WTC11 (cell line): Measurements from ENCODE around the gene PAPPA2. TPM values are rescaled to one million over a fixed set of nuclear protein-coding genes. Genes with fewer than 3 reads are reported as not detected.

Experiments used
- ATAC-seq: fragments of 200-7000 bp; cut with Tn5 transposase; 2 replicates; pipeline ENCODE4 v1.10.0; 2021; ENCODE audit warnings: mild to moderate bottlenecking, moderate library complexity
- CTCF ChIA-PET: fragments of 300-600 bp; sonication (Branson Sonifier 250); formaldehyde crosslinking; loops from one replicate; lab custom pipeline; 2021; ENCODE audit warnings: antibody characterized with exemption; lab: Charles Lee
- POLR2A ChIA-PET: fragments of 350-600 bp; sonication (Branson Sonifier 250); formaldehyde crosslinking; loops from one replicate; lab custom pipeline; 2021; ENCODE audit warnings: antibody characterized with exemption; lab: Charles Lee
- DNase-seq: peaks from one replicate; pipeline ENCODE4 v3.0.0; 2021; ENCODE audit warnings: low spot score
- H3K27ac Mint-ChIP-seq: 2 replicates; pipeline ENCODE4 v1.8.0; 2021; ENCODE audit warnings: mixed read lengths
- H3K27me3 Mint-ChIP-seq: 2 replicates; pipeline ENCODE4 v1.8.0; 2021; ENCODE audit warnings: low read depth, mild to moderate bottlenecking, moderate library complexity, mixed read lengths
- H3K36me3 Mint-ChIP-seq: 2 replicates; pipeline ENCODE4 v1.8.0; 2021; ENCODE audit warnings: mixed read lengths
- H3K4me1 Mint-ChIP-seq: 2 replicates; pipeline ENCODE4 v1.8.0; 2022; ENCODE audit warnings: mixed read lengths
- H3K4me3 Mint-ChIP-seq: 2 replicates; pipeline ENCODE4 v1.8.0; 2021; ENCODE audit warnings: mild to moderate bottlenecking, moderate library complexity, mixed read lengths
- H3K9me3 Mint-ChIP-seq: 2 replicates; pipeline ENCODE4 v1.8.0; 2021; ENCODE audit warnings: mixed read lengths
- ATF1 ChIP-seq: sonication (generic); formaldehyde crosslinking; IDR thresholded peaks from 2 replicates; pipeline ENCODE4 v1.8.1; 2023; ENCODE audit warnings: mild to moderate bottlenecking, moderate library complexity, missing genetic modification reagents
- CBFB ChIP-seq: sonication (generic); formaldehyde crosslinking; IDR thresholded peaks from 2 replicates; pipeline ENCODE4 v1.8.1; 2022; ENCODE audit warnings: mild to moderate bottlenecking, low read depth, missing genetic modification reagents
- ELF4 ChIP-seq: sonication (generic); formaldehyde crosslinking; IDR thresholded peaks from 2 replicates; pipeline ENCODE4 v1.8.1; 2022; ENCODE audit warnings: low read depth, mild to moderate bottlenecking, moderate library complexity, missing genetic modification reagents
- EMX1 ChIP-seq: fragments of 250-450 bp; sonication (Bioruptor Pico); IDR thresholded peaks from 2 replicates; pipeline ENCODE4 v1.8.0; 2021; ENCODE audit warnings: mild to moderate bottlenecking
- NFATC4 ChIP-seq: fragments of 250-450 bp; sonication (Bioruptor Pico); IDR thresholded peaks from 2 replicates; pipeline ENCODE4 v1.9.0; 2021; ENCODE audit warnings: mild to moderate bottlenecking
- NR1H2 ChIP-seq: sonication (generic); formaldehyde crosslinking; IDR thresholded peaks from 2 replicates; pipeline ENCODE4 v1.9.0; 2021; ENCODE audit warnings: mild to moderate bottlenecking, moderate library complexity, missing genetic modification reagents
- ZNF232 ChIP-seq: sonication (generic); formaldehyde crosslinking; IDR thresholded peaks from 2 replicates; pipeline ENCODE4 v1.8.0; 2022; ENCODE audit warnings: mild to moderate bottlenecking, missing genetic modification reagents
- ZNF423 ChIP-seq: fragments of 250-450 bp; sonication (Bioruptor Pico); IDR thresholded peaks from 2 replicates; pipeline ENCODE4 v2.1.2; 2022; ENCODE audit warnings: mild to moderate bottlenecking, moderate library complexity
- total RNA-seq: library from RNA; stranded (reverse); gene quantifications from 3 replicates; pipeline ENCODE4 v1.2.3, GENCODE V29; 2021
- TF ChIP-seq, protein P1 (sequence below): fragments of 250-450 bp; sonication (Bioruptor Pico); conservative IDR thresholded peaks from 2 replicates; pipeline ENCODE4 v1.9.0; 2021; ENCODE audit warnings: mild to moderate bottlenecking
- TF ChIP-seq, protein P2 (sequence below): sonication (generic); formaldehyde crosslinking; conservative IDR thresholded peaks from 2 replicates; pipeline ENCODE4 v1.8.1; 2023; ENCODE audit warnings: mild to moderate bottlenecking, low read depth, missing genetic modification reagents, moderate library complexity
- TF ChIP-seq, protein P3 (sequence below): fragments of 200-600 bp; IDR thresholded peaks from 2 replicates; pipeline ENCODE4 v1.8.0; 2022; ENCODE audit warnings: antibody characterized with exemption
- TF ChIP-seq, protein P4 (sequence below): sonication (generic); formaldehyde crosslinking; IDR thresholded peaks from 2 replicates; pipeline ENCODE4 v1.8.1; 2022; ENCODE audit warnings: mild to moderate bottlenecking, moderate library complexity, missing genetic modification reagents
- TF ChIP-seq, protein P5 (sequence below): sonication (generic); formaldehyde crosslinking; IDR thresholded peaks from 2 replicates; pipeline ENCODE4 v1.8.1; 2022; ENCODE audit warnings: low read depth, missing genetic modification reagents, borderline replicate concordance
- TF ChIP-seq, protein P6 (sequence below): fragments of 250-450 bp; sonication (Bioruptor Pico); IDR thresholded peaks from 2 replicates; pipeline ENCODE4 v1.9.0; 2021; ENCODE audit warnings: mild to moderate bottlenecking, borderline replicate concordance
- TF ChIP-seq, protein P7 (sequence below): fragments of 250-450 bp; sonication (Bioruptor Pico); IDR thresholded peaks from 2 replicates; pipeline ENCODE4 v1.9.0; 2021; ENCODE audit warnings: mild to moderate bottlenecking

The PAPPA2 gene
- total RNA-seq, 1 experiment from 2014 or later: 0.74 TPM

DNA sequence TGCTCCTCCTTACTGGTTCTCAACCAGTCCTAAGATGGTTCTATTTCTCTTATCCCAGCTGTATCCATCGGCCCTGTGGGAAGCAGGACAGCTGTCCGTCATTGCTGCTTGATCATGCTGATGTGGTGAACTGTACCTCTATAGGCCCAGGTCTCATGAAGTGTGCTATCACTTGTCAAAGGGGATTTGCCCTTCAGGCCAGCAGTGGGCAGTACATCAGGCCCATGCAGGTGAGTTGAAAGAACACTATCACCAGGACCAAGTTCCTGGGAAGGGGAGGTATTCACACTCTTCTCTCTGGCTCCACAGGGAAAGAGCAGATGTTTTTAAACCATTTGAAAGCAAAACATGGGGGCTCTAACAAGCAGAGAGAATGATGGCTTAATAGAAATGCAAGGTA, 302.6 kb downstream of the PAPPA2 start:
- Mint-ChIP-seq H3K27me3 (no peaks in the 10 kb centered on the region), H3K4me3 (no peak overlapping the region), H3K36me3 (no peaks in the 10 kb centered on the region), H3K27ac (no peak overlapping the region), H3K9me3 (no peaks in the 10 kb centered on the region), H3K4me1 (no peaks in the 10 kb centered on the region)
- ChIA-PET POLR2A (no interaction called here), CTCF (no interaction called here)
- no peak for DNase-seq
- TF ChIP-seq ZNF232 (CRISPR knock-in tag) (no peak), ZNF423 (CRISPR knock-in tag) (no peak), CBFB (CRISPR knock-in tag) (no peak), NR1H2 (CRISPR knock-in tag) (no peak), ATF1 (CRISPR knock-in tag) (no peak)
- TF ChIP-seq, protein P1, sequence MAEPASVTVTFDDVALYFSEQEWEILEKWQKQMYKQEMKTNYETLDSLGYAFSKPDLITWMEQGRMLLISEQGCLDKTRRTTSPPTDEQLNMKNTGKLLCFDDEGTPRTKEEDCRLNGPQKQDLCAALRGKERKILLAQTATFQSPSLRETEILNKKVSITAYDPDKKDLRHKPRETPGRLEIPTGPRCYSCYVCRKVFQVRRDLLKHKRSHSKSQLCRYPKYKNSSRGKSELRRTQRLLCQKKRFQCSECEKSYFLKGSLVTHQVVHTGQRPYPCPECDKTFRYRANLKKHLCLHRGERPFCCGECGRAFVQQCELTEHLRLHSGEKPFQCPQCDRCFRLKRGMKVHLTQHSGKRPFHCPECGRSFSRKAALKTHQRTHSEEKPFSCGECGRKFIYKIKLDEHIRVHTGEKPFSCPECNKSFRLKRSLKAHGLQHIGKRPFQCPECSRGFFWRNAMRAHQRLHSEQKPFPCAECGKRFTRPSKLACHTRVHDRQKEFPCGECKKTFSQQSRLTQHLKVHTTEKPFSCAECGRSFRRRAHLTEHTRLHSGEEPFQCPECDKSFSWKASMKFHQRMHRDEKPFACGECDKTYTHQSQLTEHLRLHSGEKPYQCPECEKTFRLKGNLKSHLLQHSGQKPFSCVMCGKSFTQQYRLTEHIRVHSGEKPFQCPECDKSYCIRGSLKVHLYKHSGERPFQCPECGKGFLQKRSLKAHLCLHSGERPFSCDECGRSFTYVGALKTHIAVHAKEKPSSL (CRISPR knock-in tag): no peak
- TF ChIP-seq, protein P2, sequence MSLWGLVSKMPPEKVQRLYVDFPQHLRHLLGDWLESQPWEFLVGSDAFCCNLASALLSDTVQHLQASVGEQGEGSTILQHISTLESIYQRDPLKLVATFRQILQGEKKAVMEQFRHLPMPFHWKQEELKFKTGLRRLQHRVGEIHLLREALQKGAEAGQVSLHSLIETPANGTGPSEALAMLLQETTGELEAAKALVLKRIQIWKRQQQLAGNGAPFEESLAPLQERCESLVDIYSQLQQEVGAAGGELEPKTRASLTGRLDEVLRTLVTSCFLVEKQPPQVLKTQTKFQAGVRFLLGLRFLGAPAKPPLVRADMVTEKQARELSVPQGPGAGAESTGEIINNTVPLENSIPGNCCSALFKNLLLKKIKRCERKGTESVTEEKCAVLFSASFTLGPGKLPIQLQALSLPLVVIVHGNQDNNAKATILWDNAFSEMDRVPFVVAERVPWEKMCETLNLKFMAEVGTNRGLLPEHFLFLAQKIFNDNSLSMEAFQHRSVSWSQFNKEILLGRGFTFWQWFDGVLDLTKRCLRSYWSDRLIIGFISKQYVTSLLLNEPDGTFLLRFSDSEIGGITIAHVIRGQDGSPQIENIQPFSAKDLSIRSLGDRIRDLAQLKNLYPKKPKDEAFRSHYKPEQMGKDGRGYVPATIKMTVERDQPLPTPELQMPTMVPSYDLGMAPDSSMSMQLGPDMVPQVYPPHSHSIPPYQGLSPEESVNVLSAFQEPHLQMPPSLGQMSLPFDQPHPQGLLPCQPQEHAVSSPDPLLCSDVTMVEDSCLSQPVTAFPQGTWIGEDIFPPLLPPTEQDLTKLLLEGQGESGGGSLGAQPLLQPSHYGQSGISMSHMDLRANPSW (CRISPR knock-in tag): no peak
- TF ChIP-seq, protein P3, sequence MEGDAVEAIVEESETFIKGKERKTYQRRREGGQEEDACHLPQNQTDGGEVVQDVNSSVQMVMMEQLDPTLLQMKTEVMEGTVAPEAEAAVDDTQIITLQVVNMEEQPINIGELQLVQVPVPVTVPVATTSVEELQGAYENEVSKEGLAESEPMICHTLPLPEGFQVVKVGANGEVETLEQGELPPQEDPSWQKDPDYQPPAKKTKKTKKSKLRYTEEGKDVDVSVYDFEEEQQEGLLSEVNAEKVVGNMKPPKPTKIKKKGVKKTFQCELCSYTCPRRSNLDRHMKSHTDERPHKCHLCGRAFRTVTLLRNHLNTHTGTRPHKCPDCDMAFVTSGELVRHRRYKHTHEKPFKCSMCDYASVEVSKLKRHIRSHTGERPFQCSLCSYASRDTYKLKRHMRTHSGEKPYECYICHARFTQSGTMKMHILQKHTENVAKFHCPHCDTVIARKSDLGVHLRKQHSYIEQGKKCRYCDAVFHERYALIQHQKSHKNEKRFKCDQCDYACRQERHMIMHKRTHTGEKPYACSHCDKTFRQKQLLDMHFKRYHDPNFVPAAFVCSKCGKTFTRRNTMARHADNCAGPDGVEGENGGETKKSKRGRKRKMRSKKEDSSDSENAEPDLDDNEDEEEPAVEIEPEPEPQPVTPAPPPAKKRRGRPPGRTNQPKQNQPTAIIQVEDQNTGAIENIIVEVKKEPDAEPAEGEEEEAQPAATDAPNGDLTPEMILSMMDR: no peak
- peak; percentile 86 for ATAC-seq

DNA sequence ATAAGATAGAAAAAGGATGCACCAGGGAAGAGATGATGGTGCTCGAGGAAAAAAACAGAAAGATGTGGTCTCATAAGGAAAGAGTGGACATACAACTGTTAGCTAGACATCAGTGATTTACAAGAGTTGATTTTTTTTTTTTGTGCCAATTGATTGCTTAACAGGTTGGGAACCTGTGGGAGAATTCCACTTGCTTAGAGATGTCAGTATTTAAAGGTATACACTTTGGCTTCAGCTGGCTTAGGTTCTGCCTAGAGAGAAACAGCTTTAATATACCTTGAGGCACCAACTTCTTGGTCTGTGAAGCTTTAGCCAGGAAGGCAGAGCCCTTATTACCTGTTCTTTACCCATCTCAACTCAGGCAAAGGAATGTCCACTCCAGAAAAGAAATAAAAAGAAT, 303.8 kb downstream of the PAPPA2 start:
- no peak for DNase-seq
- CTCF ChIA-PET: no interaction called here
- H3K27me3 Mint-ChIP-seq: no peaks in the 10 kb centered on the region
- no peaks in the 10 kb centered on the region for H3K9me3 Mint-ChIP-seq
- H3K4me3 Mint-ChIP-seq: no peak overlapping the region
- POLR2A ChIA-PET: no interaction called here
- no peak overlapping the region for H3K27ac Mint-ChIP-seq
- H3K4me1 Mint-ChIP-seq: no peaks in the 10 kb centered on the region
- H3K36me3 Mint-ChIP-seq: no peaks in the 10 kb centered on the region
- no peak for ATAC-seq
- TF ChIP-seq EMX1 (CRISPR knock-in tag): no peak
- TF ChIP-seq, protein P4, sequence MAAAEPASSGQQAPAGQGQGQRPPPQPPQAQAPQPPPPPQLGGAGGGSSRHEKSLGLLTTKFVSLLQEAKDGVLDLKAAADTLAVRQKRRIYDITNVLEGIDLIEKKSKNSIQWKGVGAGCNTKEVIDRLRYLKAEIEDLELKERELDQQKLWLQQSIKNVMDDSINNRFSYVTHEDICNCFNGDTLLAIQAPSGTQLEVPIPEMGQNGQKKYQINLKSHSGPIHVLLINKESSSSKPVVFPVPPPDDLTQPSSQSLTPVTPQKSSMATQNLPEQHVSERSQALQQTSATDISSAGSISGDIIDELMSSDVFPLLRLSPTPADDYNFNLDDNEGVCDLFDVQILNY (CRISPR knock-in tag): no peak
- TF ChIP-seq, protein P5, sequence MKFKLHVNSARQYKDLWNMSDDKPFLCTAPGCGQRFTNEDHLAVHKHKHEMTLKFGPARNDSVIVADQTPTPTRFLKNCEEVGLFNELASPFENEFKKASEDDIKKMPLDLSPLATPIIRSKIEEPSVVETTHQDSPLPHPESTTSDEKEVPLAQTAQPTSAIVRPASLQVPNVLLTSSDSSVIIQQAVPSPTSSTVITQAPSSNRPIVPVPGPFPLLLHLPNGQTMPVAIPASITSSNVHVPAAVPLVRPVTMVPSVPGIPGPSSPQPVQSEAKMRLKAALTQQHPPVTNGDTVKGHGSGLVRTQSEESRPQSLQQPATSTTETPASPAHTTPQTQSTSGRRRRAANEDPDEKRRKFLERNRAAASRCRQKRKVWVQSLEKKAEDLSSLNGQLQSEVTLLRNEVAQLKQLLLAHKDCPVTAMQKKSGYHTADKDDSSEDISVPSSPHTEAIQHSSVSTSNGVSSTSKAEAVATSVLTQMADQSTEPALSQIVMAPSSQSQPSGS (CRISPR knock-in tag): no peak
- TF ChIP-seq, protein P6, sequence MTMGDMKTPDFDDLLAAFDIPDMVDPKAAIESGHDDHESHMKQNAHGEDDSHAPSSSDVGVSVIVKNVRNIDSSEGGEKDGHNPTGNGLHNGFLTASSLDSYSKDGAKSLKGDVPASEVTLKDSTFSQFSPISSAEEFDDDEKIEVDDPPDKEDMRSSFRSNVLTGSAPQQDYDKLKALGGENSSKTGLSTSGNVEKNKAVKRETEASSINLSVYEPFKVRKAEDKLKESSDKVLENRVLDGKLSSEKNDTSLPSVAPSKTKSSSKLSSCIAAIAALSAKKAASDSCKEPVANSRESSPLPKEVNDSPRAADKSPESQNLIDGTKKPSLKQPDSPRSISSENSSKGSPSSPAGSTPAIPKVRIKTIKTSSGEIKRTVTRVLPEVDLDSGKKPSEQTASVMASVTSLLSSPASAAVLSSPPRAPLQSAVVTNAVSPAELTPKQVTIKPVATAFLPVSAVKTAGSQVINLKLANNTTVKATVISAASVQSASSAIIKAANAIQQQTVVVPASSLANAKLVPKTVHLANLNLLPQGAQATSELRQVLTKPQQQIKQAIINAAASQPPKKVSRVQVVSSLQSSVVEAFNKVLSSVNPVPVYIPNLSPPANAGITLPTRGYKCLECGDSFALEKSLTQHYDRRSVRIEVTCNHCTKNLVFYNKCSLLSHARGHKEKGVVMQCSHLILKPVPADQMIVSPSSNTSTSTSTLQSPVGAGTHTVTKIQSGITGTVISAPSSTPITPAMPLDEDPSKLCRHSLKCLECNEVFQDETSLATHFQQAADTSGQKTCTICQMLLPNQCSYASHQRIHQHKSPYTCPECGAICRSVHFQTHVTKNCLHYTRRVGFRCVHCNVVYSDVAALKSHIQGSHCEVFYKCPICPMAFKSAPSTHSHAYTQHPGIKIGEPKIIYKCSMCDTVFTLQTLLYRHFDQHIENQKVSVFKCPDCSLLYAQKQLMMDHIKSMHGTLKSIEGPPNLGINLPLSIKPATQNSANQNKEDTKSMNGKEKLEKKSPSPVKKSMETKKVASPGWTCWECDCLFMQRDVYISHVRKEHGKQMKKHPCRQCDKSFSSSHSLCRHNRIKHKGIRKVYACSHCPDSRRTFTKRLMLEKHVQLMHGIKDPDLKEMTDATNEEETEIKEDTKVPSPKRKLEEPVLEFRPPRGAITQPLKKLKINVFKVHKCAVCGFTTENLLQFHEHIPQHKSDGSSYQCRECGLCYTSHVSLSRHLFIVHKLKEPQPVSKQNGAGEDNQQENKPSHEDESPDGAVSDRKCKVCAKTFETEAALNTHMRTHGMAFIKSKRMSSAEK: no peak
- no peak for TF ChIP-seq ZNF423 (CRISPR knock-in tag)
- no peak for TF ChIP-seq ELF4 (CRISPR knock-in tag)
- no peak for TF ChIP-seq NFATC4 (CRISPR knock-in tag)
- TF ChIP-seq, protein P7, sequence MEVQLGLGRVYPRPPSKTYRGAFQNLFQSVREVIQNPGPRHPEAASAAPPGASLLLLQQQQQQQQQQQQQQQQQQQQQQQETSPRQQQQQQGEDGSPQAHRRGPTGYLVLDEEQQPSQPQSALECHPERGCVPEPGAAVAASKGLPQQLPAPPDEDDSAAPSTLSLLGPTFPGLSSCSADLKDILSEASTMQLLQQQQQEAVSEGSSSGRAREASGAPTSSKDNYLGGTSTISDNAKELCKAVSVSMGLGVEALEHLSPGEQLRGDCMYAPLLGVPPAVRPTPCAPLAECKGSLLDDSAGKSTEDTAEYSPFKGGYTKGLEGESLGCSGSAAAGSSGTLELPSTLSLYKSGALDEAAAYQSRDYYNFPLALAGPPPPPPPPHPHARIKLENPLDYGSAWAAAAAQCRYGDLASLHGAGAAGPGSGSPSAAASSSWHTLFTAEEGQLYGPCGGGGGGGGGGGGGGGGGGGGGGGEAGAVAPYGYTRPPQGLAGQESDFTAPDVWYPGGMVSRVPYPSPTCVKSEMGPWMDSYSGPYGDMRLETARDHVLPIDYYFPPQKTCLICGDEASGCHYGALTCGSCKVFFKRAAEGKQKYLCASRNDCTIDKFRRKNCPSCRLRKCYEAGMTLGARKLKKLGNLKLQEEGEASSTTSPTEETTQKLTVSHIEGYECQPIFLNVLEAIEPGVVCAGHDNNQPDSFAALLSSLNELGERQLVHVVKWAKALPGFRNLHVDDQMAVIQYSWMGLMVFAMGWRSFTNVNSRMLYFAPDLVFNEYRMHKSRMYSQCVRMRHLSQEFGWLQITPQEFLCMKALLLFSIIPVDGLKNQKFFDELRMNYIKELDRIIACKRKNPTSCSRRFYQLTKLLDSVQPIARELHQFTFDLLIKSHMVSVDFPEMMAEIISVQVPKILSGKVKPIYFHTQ (CRISPR knock-in tag): no peak
